NCI-H2196 treated with DMSO at 0.1 percent for 48 hours (cell line): ENCODE measurements around the gene DNAH17.

ENCODE experiments used
- DNase-seq: peaks from one replicate; lab custom pipeline; 2025; ENCODE audit not compliant: unreplicated experiment; lab: John Stamatoyannopoulos, UW

DNAH17 gene

GRCh38 chr17:78546476-78546875, 30.7 kb downstream of the DNAH17 start:
- no peak for DNase-seq

DNA sequence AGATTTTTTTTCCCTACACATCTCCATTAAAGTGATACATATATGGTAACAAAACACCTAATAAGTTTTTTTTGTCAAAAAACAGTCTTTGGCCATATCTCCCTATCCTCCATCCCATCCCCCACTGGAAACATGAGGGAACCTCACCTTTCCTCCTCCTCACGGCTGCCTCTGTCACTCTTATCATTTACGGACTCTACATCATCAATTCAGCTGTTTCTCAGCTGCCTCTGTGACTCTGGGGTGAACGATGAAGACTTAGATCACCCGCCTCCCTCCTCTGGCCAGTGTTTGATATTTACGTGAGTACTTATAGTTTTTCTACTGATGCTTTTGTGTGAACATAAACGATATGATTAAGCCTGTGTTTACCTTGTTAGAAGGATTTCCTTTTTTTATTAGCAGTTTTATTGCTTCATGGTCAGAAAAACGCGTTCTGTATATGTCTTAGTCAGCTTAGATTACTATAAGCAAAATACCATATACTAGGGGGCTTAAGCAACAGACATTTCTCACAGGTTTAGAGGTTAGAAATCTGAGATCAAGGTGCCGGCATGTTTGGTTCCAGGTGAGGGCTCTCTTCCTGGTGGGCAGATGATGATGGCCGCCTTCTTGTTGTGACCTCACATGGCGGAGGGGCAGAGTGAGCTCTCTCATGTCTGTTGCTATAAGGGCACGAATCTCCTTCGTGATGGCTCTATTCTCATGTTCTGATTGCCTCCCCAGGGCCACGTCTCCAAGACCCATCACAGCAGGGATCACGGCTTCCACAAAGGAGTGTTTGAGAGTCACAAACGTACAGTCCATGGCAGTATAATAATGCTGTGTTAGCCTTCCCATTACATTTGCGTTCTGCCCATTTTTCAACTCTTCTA, 32.1 kb downstream of the DNAH17 start:
- DNase-seq: no peak

DNA sequence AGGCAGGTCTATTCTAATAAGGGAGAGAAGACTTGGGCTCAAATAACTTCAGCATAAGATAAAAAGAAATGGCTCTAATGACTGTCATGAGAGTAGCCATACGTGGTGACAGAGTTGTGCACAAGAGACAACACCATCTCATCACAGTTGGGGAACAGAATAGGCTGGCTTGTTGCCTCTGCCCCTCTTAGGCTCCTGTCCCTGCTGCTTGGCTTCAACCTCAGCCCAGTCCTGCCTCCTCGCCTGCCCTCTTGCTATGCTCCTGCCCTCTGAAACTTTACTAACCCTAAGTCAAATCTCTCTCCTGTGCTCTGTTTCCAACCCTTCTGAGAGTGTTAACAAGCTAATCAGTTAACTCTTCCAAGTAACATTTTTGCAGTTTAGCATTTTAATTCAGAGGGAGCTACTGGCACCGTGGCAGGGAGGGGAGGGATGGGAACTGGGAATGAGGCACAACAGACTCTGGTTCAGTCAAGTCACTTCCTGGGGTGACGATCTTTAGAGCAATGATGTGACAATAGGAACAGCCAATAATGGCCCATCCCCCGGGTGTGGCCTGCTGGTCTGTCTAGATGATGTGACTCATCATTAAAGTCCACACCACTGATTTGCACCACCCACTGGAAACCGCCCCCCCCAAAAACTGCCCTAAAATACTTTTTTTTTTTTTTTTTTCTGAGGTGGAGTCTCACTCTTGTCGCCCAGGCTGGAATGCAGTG, 35.5 kb downstream of the DNAH17 start:
- no peak for DNase-seq

DNA sequence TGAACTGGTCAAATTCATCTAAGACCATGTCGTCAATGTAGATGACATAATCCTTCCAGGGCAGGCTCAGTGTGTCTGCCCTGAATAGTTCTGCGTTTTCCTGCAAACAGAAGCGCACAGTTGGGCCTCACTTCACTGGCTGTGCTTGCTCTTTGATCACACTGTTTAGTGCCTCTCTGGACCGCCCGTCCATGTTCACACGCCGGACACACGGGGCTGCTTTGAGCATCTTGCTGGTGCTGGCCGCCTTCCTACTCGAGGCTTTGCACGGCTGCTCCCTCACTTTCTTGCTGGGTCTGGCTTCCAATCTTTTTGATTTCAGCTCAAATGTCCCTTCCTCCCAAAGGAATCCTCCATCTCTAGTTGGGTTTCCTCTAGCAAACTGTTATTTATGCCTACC, 37.4 kb downstream of the DNAH17 start:
- no peak for DNase-seq

DNA sequence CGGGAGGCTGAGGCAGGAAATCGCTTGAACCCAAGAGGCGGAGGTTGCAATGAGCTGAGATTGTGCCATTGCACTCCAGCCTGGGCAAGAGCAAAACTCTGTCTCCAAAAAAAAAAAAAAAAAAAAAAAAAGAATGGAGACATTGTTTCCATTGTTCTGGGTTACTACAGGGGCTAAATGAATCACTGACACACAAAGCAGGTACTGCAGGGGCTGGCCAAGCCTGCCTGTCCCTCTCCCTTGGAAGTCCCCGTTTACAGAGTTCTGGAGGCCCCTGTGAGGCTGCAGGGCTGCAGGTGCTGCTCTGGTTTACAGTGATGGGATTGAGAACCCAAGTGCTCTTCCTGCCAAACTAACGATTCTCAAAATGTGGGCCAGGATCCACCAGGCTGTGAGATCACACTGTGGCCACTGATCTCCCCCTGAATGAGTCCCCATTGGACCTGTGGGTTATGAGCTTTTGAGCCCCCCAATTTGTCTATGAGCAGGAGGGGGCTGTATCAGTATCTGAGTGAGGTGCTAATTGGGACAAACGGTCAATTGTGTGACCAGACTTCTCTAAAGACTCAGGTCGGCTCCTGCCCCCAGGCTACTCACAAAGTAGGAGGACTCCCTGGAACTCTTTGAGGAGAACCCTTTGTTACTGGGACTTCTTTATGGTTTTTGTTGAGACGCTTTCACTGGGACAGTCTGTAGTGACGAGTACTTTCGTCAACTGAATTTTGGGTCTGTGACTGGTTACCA, 39.0 kb downstream of the DNAH17 start:
- DNase-seq: no peak

DNA sequence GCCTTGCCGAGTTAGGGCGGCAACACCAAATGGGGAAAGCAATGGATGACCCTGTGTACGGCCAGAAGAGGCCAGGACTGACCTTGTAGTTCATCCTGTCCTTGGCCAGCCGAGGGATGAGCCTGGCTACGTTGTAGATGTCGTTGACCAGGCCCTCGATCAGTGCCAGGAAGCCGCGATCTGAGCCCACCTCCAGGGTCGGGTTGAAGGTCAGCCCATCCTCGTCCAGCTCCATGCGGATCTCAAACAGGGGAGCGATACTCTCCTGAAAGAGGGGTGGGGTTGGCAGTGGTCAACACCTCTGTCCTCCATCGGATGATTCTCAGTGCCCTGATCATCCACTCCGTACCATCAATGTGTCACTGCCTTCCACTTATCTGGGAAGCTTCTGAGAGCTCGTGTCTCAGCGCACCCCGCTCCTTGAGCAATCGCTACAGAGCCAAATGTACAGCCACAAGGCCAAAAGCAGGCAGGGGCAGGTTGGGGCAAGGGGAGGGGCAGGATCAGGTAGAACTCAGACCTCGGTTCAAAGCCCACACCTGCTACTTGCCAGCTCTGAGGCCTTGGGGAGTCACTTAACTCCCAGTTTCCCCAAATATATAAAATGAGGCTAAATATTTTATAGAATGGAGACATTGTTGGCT, 39.9 kb downstream of the DNAH17 start:
- DNase-seq: no peak

DNA sequence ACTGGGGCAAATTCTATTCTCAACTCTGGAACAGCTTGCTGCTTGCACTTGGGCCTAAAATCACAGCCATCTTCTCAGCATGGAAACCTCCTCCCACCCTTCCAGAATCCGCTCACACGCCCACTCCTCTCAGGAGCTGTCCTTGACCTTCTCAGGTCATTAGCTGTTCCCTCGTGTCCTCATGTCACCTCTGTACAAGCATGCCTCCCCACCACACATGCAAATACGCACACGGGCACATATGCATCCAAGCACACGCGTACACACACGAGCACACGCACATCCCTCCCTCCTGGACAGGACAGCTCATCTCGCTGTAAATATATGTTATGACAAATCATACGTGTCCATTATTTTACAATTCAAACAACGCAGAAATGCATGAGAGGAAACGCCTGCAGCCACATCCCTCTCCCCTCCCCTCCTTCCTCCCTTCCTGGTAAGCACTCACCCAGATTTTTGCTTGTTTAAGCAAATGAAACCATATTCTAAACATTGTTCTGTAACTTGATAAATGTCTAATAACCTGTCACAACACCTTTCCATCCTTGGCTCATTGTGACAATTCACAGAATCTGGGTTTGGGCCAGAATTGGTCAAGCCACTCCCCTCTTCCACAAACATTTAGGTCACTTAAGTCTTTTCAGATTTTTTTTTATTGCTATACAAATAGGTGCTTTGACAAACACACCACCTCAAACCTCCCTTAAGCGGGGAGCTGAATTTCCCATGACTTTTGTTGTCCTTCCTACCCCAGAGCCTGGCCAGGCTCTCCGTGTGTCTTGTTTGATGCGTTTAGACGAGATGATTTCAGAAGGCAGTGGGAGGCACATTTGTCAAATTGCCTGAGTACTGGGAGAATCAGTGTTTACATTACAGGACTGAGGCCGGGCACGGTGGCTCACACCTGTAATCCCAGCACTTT, 41.7 kb downstream of the DNAH17 start:
- peak; percentile 41 for DNase-seq

GRCh38 chr17:78534492-78535272, 42.5 kb downstream of the DNAH17 start:
- no peak for DNase-seq

DNA sequence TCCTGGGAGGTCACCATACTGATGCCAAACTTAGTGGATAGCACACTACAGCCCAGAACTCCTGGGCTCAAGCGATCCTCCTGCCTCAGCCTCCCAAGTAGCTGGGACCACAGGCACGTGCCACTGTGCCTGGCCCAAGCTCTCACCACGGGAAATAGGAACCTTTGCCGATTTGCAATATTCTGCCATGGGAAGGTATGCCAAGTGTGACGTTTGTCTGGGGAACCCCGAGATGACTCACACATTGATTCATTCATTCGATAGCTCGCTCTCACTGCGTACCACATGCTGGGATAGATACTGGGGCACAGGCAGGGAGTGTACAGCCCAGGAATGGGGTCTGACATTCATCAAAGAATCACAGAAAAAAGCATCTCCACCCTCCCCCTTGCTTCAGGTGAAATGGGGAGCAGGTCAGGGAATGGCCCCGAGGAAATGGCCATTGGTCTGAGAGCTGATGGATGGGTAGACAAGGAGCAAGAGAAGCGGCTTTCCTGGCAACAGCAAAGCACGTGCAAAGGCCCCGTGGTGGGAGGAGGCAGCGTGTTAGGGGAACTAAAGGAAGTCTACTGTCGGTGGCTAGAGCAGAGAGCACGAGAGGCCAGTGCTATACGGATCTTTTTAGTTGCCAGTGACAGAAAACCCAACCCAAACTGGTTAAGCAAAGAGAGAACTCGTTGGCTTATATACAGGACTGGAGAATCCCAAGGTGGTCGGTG, 44.1 kb downstream of the DNAH17 start:
- no peak for DNase-seq

DNA sequence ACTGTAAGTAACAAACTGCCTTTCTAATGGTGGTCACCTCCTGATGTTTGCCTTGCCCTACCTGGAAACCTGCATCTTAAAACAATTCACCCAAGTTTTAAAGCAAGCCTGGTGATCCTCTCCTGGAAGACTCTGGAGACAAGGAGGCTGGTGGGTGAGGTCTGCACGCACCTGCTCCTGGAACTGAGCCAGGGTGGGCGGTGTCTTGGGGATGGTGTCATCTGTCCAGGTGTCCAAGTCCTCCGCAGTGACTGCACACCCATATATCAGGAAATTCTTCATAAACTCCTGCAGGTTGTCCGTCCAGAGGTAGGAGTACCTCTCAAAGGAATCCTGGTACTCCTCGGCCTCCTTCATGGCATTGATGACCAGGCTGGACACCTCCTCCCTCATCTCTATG, 44.9 kb downstream of the DNAH17 start:
- DNase-seq: no peak

GRCh38 chr17:78530675-78531074, 46.5 kb downstream of the DNAH17 start:
- no peak for DNase-seq

DNA sequence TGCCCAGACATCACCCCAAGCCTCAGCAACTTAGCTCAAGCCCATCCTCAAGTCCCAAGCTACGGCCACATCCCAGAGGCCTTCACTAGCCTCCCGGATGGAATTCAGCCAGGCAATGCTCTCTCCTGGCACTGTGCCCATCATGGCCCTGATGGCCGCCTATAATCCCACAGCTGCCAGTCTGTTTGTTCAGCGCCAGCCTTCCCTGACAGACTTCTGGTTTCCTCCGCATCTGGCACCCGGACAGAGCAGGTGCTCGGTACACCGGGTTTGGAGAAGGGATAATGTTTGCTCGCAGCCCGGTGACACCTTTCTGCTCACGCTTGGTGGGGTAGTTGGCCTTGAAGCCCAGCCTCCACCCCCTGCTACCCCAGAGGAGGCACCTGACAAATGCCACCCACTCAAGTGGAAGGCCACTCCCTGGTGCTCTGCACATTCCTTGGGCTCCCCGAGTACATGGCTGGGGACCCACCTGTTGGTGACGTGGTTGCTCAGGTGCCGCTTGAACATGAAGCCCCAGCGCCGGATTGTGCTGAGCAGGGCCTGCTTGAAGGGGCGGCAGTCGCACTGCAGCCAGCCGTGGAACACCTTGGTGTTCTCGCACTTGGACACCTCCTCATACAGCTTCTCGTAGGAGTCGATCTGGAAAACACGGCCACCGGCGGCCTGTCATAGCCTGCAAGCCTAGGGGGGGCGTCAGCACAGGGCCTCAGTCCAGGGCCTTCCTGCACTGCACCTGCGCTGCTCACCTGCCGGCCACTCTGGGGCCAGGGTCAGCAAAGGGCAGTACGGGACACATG, 47.1 kb downstream of the DNAH17 start:
- peak; percentile 98 for DNase-seq

- DNase-seq: no peak
These were observed 47.9 kb downstream of the DNAH17 start for GRCh38 chr17:78529251-78529650.

DNA sequence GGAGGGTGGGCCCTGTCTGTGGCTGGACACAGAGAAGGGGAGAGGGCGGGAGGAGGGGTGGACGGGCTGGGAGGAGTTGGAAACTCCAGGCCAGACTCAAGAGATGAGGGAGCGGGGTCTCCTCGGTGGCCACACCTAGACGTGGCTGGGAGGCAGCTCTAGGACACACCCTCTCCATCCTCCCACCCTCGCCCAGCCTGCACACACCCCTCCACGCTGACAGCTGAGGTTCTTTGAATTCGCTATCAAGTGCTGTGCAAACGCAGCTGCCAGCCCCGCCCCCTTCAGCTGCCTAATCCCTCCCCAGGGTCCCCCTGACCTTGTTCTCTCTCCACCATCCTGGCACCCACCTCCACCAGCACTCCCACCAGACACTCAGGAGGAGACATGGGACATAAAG, 48.7 kb downstream of the DNAH17 start:
- peak; percentile 70 for DNase-seq

DNA sequence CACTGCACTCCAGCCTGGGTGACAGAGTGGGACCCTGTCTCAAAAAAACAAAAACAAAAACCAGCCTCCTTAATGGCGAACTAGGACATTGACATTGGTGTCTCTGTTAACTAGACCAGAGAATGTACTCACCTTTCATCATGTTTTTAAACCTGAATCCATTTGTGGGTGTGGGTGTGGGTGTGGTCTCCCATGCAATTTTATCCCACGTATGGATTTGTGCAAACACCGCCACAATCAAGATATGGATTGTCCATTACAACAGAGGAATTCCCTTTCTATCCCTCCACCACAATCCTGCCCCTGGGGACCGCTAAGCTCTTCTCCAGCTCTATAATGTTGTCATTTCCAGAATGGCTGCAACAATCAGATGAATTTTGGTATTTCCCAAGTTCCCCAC, 49.9 kb downstream of the DNAH17 start:
- DNase-seq: no peak

DNA sequence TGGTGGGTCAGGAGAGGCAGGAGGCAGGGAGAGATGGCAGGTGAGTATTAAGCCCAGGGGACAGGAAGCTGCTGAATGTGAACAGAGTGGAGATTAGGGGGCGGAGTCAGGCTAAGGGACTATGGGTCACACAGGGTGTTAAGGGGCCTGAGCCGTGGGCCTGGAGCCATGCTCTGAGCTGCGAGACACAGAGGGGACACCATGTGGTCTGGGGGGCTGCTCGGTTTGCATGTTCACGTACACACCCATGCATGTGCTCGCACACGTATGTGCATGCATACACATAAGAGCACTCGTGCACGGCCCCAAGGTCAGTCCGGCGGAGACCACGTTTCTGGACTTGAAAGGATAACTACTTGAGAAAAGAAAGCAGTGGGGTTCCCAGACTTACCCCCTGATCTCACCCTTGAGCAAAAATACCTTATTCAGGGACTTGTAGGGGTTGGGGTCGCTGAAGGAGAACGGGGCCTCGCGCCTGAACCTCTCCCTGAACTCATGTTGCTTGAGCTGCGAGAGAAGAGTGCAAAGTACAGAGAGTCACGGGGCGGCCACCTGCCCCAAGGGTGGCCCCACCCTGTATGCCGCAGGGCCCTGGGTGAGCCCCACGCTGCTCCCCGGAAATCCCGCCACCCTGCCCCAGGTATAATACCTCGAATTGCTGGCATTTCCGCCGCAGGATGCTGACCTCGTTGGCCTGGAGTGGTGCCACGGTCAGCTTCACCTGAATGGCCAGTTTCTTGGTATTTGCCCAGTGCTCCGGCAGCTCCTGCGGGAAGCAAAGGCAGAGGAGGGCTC, 50.8 kb downstream of the DNAH17 start:
- no peak for DNase-seq

- no peak for DNase-seq
These were observed 51.6 kb downstream of the DNAH17 start for GRCh38 chr17:78525511-78526160.
